K562 (cell line): ENCODE results near the gene IL10. TPM values are rescaled to one million over a fixed set of nuclear protein-coding genes. Genes with fewer than 3 reads are reported as not detected.

ENCODE experiments used
- CHCHD3 ChIP-seq: fragments of 250-450 bp; sonication (Bioruptor Pico); IDR thresholded peaks from 2 replicates; pipeline ENCODE4 v2.1.2; 2022; ENCODE audit warnings: mild to moderate bottlenecking
- CHD1 ChIP-seq: fragments of 200-600 bp; sonication (generic); IDR thresholded peaks from one replicate; pipeline ENCODE4 v1.6.1; 2012; ENCODE audit warnings: mild to moderate bottlenecking, moderate library complexity, low read length, inconsistent platforms
- ELF4 ChIP-seq: fragments of 450-650 bp; formaldehyde crosslinking; IDR thresholded peaks from 2 replicates; pipeline ENCODE4 v1.4.0; 2022; ENCODE audit warnings: missing genetic modification characterization
- FOXK1 ChIP-seq: sonication (generic); formaldehyde crosslinking; IDR thresholded peaks from 2 replicates; pipeline ENCODE4 v1.8.0; 2022; ENCODE audit warnings: missing genetic modification reagents, mild to moderate bottlenecking, borderline replicate concordance
- HMG20A ChIP-seq: fragments of 450-650 bp; formaldehyde crosslinking; conservative IDR thresholded peaks from 2 replicates; pipeline ENCODE4 v1.4.0; 2020; ENCODE audit warnings: mild to moderate bottlenecking, mixed read lengths
- L3MBTL2 ChIP-seq: fragments of 450-650 bp; IDR thresholded peaks from 2 replicates; pipeline ENCODE4 v1.6.1; 2016; ENCODE audit warnings: mild to moderate bottlenecking, moderate library complexity
- NR2F6 ChIP-seq: fragments of 450-650 bp; formaldehyde crosslinking; IDR thresholded peaks from 2 replicates; pipeline ENCODE4 v1.4.0; 2020; ENCODE audit warnings: mild to moderate bottlenecking
- RBBP5 ChIP-seq: fragments of 200-600 bp; sonication (generic); IDR thresholded peaks from 2 replicates; pipeline ENCODE4 v1.6.1; 2012; ENCODE audit warnings: borderline replicate concordance, mild to moderate bottlenecking, low read length, control low read depth, inconsistent platforms; ENCODE audit not compliant: insufficient read depth, poor library complexity, severe bottlenecking
- RCOR1 ChIP-seq, 2 experiments: IDR thresholded peaks; 2 replicates each; pipeline ENCODE4 v1.6.1; 2012; ENCODE audit warnings: low read depth in 2 of 2, low read length in 2 of 2, borderline replicate concordance in 1 of 2, improper control_type of control experiment in 1 of 2
- SIRT6 ChIP-seq: IDR thresholded peaks from one replicate; pipeline ENCODE4 v1.6.1; 2012; ENCODE audit warnings: low read depth, mild to moderate bottlenecking, control low read depth, inconsistent platforms, low read length, moderate library complexity
- SMARCE1 ChIP-seq: fragments of 450-650 bp; IDR thresholded peaks from 2 replicates; pipeline ENCODE4 v1.7.1; 2016; ENCODE audit warnings: mild to moderate bottlenecking
- ZNF347 ChIP-seq: fragments of 450-650 bp; formaldehyde crosslinking; IDR thresholded peaks from 2 replicates; pipeline ENCODE4 v1.4.0; 2020; ENCODE audit warnings: low read depth, mild to moderate bottlenecking, moderate library complexity
- ZNF436 ChIP-seq: fragments of 250-450, 450-650 bp; sonication (Bioruptor Pico); formaldehyde crosslinking; IDR thresholded peaks from 2 replicates; pipeline ENCODE4 v1.7.0; 2020; ENCODE audit warnings: mild to moderate bottlenecking
- ZNF707 ChIP-seq: fragments of 250-450 bp; sonication (Bioruptor Pico); conservative IDR thresholded peaks from 2 replicates; pipeline ENCODE4 v1.8.0; 2022; ENCODE audit warnings: inconsistent platforms, mild to moderate bottlenecking, moderate library complexity
- polyA plus RNA-seq, 8 experiments: library from polyadenylated mRNA; depleted of rRNA in 4 of 8; stranded (reverse) in 5 of 8; unstranded in 3 of 8; fragments of >200 nt; fragmentation: Nextera tagmentation in 2 of 8; fragmentation: Illumina TruSeq in 1 of 8; extraction: Ambion mirVana in 2 of 8; extraction: Trizol in 1 of 8; gene quantifications; 2 replicates each; pipeline versions ENCODE4 v1.2.1 to v1.2.3, GENCODE V29; 2011 to 2014; ENCODE audit warnings: inconsistent platforms in 1 of 8, missing spikeins in 1 of 8
- total RNA-seq, 7 experiments: library from RNA; depleted of rRNA in 6 of 7; stranded (reverse); fragments of >200 nt in 6 of 7; fragmentation: Illumina TruSeq in 2 of 7; extraction: Trizol in 2 of 7; gene quantifications; 2 replicates each; pipeline versions ENCODE4 v1.2.1 to v1.2.3, GENCODE V29; 2011 to 2021; ENCODE audit warnings: low replicate concordance in 1 of 7
- TF ChIP-seq, protein P1 (sequence below): sonication (generic); formaldehyde crosslinking; IDR thresholded peaks from 2 replicates; pipeline ENCODE4 v1.8.1; 2022; ENCODE audit warnings: missing genetic modification reagents
- TF ChIP-seq, protein P2 (sequence below): fragments of 450-650 bp; formaldehyde crosslinking; IDR thresholded peaks from 2 replicates; pipeline ENCODE4 v1.4.0; 2020; ENCODE audit warnings: mild to moderate bottlenecking, moderate library complexity
- TF ChIP-seq, protein P3 (sequence below): fragments of 450-650 bp; IDR thresholded peaks from one replicate; pipeline ENCODE4 v1.6.1; 2018; ENCODE audit warnings: mild to moderate bottlenecking, moderate library complexity; ENCODE audit not compliant: partially characterized antibody

Gene IL10
- total and polyA plus RNA-seq, 9 of the 15 experiments (the other 6 are each of a cell fraction or from before 2014, with no cell fraction given): 0.29 TPM; not detected in 8

DNA sequence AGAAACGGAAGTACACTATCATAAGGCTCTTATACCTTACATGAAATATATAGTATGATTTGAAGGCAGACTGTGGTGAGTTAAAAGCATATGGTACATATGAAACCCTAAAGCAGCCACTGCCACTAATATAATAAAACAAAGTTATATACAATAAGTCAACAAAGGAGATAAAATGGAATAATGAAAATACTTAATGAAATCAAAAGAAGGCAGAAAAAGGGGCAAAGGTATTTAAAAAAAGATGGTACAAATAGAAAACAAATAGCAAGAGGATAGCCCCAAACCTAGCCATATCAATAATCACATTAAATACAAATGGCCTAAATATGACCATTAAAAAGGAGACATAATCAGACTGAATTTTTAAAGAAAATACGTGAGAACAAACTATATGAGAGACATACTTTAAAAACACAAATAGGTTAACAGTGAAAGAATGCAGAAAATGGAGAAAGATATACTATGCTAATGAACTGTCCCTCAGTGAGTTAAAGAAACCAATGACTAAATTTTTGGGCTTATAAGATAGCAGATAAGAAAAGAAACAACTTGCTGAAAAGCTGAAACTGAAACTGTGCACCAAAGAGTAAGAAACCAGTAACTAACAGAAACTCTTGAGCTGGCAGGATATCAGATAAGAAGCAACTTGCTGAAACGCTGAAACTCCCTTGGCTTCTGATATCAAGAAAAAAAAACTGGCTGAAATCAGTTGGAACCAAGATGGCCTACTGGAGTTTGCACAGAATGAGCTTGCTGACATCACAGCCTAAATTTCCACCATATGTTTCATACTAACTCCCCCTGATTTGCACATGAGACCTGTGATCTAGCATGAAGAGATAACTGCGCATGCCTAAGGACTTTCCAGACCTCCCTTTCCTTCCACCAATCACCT lies 44.3 kb upstream of the IL10 start (continued):
- TF ChIP-seq SIRT6 (no peak), ELF4 (CRISPR knock-in tag) (0 out of 2 replicates have a peak, but pooled peaks have one; percentile 8), ZNF436 (CRISPR knock-in tag) (no peak), NR2F6 (CRISPR knock-in tag) (no peak), SMARCE1 (peak; percentile 84), CHD1 (no peak), HMG20A (CRISPR knock-in tag) (no peak), ZNF347 (no peak), FOXK1 (no peak), RBBP5 (peak; percentile 53), L3MBTL2 (peak; percentile 60; the same call in 1 of the 2 replicates), CHCHD3 (CRISPR knock-in tag) (no peak), ZNF707 (CRISPR knock-in tag) (no peak), RCOR1 (IDR thresholded peaks at IDR 0.05; ENCODE audit: borderline replicate concordance in 1 of 2, low read depth in 2 of 2, low read length in 2 of 2) (0 out of 4 replicates have a peak, but pooled peaks of 1 of the 2 experiments have one; percentile 37)
- TF ChIP-seq, protein P1, sequence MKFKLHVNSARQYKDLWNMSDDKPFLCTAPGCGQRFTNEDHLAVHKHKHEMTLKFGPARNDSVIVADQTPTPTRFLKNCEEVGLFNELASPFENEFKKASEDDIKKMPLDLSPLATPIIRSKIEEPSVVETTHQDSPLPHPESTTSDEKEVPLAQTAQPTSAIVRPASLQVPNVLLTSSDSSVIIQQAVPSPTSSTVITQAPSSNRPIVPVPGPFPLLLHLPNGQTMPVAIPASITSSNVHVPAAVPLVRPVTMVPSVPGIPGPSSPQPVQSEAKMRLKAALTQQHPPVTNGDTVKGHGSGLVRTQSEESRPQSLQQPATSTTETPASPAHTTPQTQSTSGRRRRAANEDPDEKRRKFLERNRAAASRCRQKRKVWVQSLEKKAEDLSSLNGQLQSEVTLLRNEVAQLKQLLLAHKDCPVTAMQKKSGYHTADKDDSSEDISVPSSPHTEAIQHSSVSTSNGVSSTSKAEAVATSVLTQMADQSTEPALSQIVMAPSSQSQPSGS (CRISPR knock-in tag): no peak
- TF ChIP-seq, protein P2, sequence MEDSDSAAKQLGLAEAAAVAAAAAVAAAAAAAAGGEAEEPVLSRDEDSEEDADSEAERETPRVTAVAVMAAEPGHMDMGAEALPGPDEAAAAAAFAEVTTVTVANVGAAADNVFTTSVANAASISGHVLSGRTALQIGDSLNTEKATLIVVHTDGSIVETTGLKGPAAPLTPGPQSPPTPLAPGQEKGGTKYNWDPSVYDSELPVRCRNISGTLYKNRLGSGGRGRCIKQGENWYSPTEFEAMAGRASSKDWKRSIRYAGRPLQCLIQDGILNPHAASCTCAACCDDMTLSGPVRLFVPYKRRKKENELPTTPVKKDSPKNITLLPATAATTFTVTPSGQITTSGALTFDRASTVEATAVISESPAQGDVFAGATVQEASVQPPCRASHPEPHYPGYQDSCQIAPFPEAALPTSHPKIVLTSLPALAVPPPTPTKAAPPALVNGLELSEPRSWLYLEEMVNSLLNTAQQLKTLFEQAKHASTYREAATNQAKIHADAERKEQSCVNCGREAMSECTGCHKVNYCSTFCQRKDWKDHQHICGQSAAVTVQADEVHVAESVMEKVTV (CRISPR knock-in tag): no peak
- TF ChIP-seq, protein P3, sequence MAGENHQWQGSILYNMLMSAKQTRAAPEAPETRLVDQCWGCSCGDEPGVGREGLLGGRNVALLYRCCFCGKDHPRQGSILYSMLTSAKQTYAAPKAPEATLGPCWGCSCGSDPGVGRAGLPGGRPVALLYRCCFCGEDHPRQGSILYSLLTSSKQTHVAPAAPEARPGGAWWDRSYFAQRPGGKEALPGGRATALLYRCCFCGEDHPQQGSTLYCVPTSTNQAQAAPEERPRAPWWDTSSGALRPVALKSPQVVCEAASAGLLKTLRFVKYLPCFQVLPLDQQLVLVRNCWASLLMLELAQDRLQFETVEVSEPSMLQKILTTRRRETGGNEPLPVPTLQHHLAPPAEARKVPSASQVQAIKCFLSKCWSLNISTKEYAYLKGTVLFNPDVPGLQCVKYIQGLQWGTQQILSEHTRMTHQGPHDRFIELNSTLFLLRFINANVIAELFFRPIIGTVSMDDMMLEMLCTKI: no peak
